GM11168 (cell line): ENCODE data around the gene GPC6.

Experiments
- in situ Hi-C: fragments of 300-500 bp; cut with MboI; formaldehyde crosslinking; loops from one replicate; pipeline ENCODE4 v1.12.0; 2022; ENCODE audit warnings: low sequenced_read_pairs; ENCODE audit not compliant: unreplicated experiment

GPC6 gene

DNA sequence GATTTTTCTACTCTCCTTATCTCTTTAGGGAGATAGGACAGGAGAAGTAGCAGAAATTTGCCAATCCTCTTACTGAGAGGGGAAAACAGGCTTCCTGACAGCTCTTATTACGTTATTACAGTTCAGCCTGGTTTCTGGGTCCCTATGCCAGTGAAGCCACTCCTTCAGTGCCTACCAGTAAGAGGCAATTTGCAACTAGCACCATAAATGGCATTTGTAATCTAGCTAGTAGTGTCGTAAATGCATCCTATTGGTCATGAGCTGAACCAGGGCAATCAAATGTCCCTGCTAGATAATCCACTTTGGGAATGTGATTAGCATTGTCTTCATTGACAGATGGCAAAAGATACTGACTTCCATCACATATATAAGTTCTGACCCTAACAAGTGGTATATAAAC lies 824.1 kb downstream of the GPC6 start:
- in situ Hi-C loops, result no loop called here

- in situ Hi-C loops, result no loop called here
Measured at GRCh38 chr13:94053986-94054593, 827.5 kb downstream of the GPC6 start.

DNA sequence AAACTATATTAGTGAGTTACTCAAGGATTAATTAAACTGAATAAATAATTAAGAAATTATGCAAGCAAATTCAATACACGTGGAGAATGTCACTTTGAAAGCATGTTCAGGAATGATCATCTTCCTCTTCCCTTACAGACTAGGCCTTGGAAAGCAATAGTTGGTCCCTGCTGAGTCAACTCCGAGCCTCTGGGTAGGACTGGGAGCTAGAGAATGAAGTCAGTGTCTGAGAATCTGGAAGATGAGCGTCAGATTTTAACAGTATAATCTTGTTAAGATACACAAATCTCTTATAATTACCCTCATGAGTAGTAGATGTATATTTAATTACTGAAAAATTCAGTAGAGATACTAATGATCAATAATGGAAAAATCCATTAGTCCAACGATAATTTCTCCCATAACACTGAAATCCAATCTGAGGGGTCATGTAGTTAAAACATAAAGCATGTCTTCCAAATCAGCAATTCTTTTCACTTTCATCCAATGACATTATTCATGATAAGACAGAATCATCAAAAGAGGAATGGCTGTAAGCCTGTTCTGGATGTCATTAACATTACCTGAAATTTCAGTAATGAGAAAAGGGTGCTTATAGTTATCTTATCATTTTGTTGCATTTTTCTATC lies 829.9 kb downstream of the GPC6 start:
- in situ Hi-C loops, result no loop called here

- in situ Hi-C loops, result no loop called here
Measured at GRCh38 chr13:94057618-94058186, 831.1 kb downstream of the GPC6 start.

GRCh38 chr13:94058821-94059360 lies 832.3 kb downstream of the GPC6 start:
- in situ Hi-C loops, result no loop called here

DNA sequence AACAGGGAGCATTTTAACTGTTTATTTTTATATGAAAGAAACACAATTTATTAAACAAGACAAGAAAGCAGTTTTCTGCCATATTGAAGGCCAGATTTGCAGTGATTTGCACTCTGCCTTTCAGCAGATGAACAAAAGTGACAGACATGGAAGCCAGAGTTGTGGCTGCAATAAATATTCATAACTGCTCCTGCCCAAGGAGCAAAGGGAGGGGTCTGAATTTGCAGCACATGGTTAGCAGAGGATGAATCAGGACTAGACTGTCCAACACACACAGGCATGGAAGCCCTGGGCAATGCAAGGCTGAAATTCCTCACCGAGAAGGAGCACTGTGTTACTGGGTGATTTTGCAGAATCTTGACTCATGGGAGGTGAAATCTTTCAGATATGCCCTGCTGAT lies 834.7 kb downstream of the GPC6 start:
- in situ Hi-C loops, result no loop called here

GRCh38 chr13:94063096-94063495 lies 836.5 kb downstream of the GPC6 start:
- in situ Hi-C loops, result no loop called here

- in situ Hi-C loops, result no loop called here
Measured at GRCh38 chr13:94063848-94064247, 837.2 kb downstream of the GPC6 start.

GRCh38 chr13:94065741-94066140 lies 839.1 kb downstream of the GPC6 start:
- in situ Hi-C loops, result no loop called here

DNA sequence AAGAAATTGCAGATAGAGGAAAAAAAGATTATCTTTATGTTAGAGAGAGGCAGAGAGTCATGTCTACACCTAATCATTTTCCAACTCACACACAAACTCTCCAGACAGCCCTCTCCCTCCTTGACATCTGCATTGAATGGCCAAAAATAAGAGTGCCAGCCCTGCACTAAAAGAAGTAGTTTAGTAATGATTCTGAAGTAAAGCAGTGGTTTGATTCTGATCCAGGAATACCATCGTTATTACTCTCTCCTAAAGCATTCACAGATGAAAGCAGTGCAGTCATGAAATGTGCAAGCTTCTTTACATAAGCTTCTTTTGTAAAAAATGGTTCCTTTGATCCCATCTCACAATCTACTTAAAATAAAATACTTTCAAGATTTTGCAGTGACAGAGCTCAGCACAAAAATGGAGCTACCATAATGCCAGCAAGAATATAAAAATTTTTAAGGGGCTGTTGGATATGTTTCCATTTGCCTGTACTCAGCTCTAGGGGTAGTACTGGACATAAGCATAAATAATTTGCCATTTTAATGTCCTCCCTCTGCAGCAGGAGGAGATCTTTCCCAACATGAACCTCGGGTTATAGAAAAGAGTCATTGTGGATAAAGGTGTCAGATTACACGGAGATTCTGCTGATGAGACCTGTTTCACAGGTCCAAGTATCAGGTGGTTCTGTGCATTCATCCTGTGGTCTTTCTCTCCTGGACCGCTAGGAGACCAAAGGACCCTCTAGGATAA lies 846.6 kb downstream of the GPC6 start:
- in situ Hi-C loops, result no loop called here

- in situ Hi-C loops, result no loop called here
Measured at GRCh38 chr13:94079876-94080275, 853.3 kb downstream of the GPC6 start.

DNA sequence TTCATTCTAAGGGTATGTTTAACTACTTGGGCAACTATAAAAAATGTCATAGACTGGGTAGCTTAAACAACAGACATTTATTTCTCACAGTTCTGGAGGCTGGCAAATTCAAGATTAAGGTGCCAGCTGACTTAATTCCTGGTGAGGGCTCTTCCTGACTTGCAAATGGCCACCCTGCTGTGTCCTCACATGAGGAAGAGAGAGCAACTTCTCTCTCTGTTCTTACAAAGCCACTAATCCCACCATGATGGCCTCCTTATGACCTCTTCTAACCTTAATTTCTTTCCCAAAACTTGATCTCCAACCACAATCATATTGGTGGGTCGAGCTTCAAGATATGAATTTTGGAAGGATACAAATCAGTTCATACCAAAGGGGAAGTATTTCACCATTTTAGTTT lies 853.9 kb downstream of the GPC6 start:
- in situ Hi-C loops, result no loop called here

GRCh38 chr13:94087100-94087499 lies 860.5 kb downstream of the GPC6 start:
- in situ Hi-C loops, result no loop called here

DNA sequence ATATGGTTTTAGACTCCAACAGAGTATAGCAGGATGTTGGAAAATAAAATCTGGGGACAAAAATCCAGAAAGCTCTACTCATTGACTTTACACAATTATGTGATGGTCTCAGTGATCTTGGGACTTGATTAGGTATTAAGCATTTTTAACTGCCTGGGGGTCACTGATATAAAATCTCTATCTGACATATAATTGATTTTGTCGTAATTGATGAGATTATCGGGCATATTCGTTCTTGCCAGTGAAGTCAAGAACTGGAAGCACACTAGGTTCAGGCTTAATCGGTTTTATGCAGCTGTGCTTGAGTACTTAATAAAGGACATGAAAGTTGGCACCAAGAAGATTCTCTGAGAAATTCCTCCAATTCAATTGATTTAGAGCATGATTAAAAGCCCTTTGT lies 862.1 kb downstream of the GPC6 start:
- in situ Hi-C loops, result no loop called here

GRCh38 chr13:94090773-94091480 lies 864.3 kb downstream of the GPC6 start:
- in situ Hi-C loops, result no loop called here

DNA sequence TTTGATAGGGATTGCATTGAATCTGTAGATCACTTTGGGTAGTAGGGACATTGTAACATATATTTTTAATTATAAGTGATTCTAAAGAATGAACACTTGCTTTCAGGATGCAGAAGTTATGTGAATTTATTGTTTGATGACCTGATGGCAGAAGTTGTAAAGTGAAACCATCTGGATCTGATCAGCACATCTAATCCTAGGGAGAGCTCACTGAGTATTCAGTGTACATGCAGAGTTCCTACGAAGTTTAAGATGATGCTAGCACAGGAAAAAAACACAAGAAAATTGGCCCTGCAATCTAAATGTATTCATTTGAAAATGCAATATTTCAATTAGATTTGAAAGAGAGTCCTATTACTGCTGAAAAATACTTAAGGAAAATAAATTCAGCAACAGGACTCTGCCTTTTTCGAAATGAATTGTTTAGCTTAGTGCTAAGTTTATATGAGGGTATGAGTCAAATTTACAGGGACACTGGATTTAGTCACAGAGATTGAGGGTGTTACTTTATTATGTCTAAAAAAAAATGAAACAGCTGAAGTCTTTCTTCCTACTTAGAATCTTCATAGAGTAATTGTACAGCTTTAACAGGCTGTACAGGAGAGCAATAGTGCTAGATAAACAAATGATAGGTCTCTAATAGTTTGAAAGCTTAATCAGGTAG lies 867.2 kb downstream of the GPC6 start:
- in situ Hi-C loops, result no loop called here

DNA sequence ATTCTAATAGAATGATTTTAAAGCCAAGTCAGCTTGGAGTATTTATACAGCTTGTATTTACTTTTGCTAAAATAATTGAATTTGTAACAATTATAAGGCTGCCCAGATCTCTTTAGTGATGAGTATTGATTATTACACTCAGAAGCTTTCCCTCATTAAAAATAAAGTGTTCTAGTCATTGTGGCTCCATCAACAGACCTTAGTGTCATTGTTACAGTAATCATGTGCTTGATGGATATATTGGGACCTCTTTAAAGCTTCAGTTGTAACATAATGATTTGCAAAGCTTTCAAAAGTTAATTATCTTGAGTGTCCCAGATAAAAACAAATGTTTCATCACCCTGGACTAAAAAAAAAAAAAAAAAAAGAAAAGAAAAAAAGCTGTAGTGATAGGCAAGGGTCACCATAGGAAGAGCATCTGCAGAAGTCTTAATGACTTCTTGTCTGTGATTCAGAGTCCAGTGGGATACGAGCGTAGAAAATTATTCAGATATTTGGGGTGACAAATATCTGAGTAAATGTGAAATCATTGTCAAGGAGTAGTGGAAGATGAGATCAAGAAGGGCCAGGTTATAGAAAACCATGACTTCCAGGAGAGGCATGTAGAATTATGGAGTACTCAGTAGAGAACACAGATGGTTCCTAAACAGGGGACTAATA lies 883.2 kb downstream of the GPC6 start:
- in situ Hi-C loops, result no loop called here

DNA sequence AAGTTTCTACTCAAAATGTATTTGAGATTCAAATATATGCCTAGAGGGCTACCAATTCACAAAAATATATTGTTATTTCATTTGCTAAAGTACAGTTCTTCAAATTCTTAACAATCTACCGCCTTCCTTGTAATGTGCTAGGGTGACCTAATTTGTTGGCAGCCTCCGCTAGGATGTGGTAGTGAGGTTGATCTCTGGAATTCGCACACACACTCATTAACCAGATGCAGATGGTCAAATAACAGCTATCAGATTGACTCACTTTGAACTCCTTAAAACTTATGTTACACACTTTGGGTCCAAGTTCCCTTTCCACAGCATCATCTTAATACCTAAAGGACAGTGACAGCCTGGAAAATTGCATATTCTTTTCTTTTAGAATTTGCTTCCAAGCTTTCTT lies 885.6 kb downstream of the GPC6 start:
- in situ Hi-C loops, result no loop called here

DNA sequence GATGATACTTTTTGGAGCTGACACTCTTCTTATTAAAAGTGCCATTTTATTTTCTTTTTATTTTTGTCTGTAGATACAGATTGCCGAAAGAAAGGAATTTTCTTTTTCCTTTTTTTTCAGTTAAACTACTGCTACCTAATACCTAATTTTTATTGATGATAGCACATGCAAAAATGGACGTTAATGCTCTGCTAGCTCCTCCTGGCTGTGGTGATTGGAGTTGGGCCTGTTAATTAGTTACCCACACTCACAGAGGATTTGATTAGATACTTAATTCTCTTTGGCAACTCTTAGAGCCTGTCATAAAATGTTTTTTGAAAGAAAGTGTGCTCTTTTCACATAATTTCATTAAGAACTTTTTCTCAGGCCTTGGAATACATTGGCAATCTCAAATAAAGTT lies 886.1 kb downstream of the GPC6 start:
- in situ Hi-C loops, result no loop called here
